Common myeloid progenitor, CD34-positive (primary cell): ENCODE measurements around the gene MAPK8.
A peak's percentile ranks its signal among the peaks of the same experiment; 100 is the strongest.

Experiments
- CTCF ChIA-PET: fragments of 350-600 bp; sonication (Branson Sonifier 250); formaldehyde crosslinking; loops from one replicate; lab custom pipeline; 2021; ENCODE audit warnings: antibody characterized with exemption; lab: Charles Lee
- POLR2A ChIA-PET: fragments of 350-600 bp; sonication (Branson Sonifier 250); formaldehyde crosslinking; loops from one replicate; lab custom pipeline; 2021; ENCODE audit warnings: antibody characterized with exemption; lab: Charles Lee
- DNase-seq, 3 donors: peaks; one replicate each; pipeline versions ENCODE4 v3.0.0 to v3.0.0-alpha.2; 2013
- H3K27ac ChIP-seq, 2 experiments: 1 replicate in 1 of 2; 2 replicates in 1 of 2; pipeline ENCODE4 v1.7.0; 2013; ENCODE audit warnings: inconsistent platforms in 2 of 2, low read length in 2 of 2, mild to moderate bottlenecking in 2 of 2, low read depth in 1 of 2, moderate library complexity in 1 of 2; ENCODE audit not compliant: severe bottlenecking in 2 of 2, insufficient read depth in 1 of 2, poor library complexity in 1 of 2
- H3K27me3 ChIP-seq, 5 experiments: replicated peaks in 2 of 5; 1 replicate in 3 of 5; 2 replicates in 2 of 5; pipeline versions ENCODE4 v1.6.1 to v1.7.0; 2013; ENCODE audit warnings: low read length in 4 of 5, mild to moderate bottlenecking in 2 of 5, moderate library complexity in 2 of 5, inconsistent platforms in 1 of 5; ENCODE audit not compliant: insufficient read depth in 5 of 5, control insufficient read depth in 4 of 5
- H3K36me3 ChIP-seq, 4 experiments: 1 replicate in 2 of 4; 2 replicates in 2 of 4; pipeline versions ENCODE4 v1.6.1 to v1.7.0; 2013; ENCODE audit warnings: low read length in 3 of 4, control low read depth in 1 of 4, mild to moderate bottlenecking in 1 of 4; ENCODE audit not compliant: control insufficient read depth in 4 of 4, insufficient read depth in 4 of 4
- H3K4me1 ChIP-seq, 4 experiments: 1 replicate in 3 of 4; 2 replicates in 1 of 4; pipeline versions ENCODE4 v1.6.1 to v1.7.1; 2013; ENCODE audit warnings: low read length in 3 of 4, mild to moderate bottlenecking in 3 of 4, control low read depth in 1 of 4, inconsistent platforms in 1 of 4, moderate library complexity in 1 of 4; ENCODE audit not compliant: control insufficient read depth in 4 of 4, insufficient read depth in 4 of 4; ENCODE audit errors: control extremely low read depth in 1 of 4
- H3K4me3 ChIP-seq, 7 experiments: 1 replicate in 4 of 7; 2 replicates in 3 of 7; pipeline versions ENCODE4 v1.5.1 to v1.7.0; 2013; ENCODE audit warnings: mild to moderate bottlenecking in 7 of 7, low read length in 6 of 7, moderate library complexity in 6 of 7, inconsistent platforms in 2 of 7, low read depth in 2 of 7, control low read depth in 1 of 7; ENCODE audit not compliant: insufficient read depth in 4 of 7, control insufficient read depth in 1 of 7; ENCODE audit errors: extremely low read depth in 1 of 7
- H3K9me3 ChIP-seq, 5 experiments: 1 replicate in 4 of 5; 2 replicates in 1 of 5; pipeline versions ENCODE4 v1.6.1 to v1.7.1; 2013; ENCODE audit warnings: low read length in 4 of 5, mild to moderate bottlenecking in 2 of 5, inconsistent platforms in 1 of 5, low read depth in 1 of 5, moderate library complexity in 1 of 5; ENCODE audit not compliant: control insufficient read depth in 4 of 5, insufficient read depth in 2 of 5; ENCODE audit errors: control extremely low read depth in 1 of 5
- WGBS: methylation state at CpG from one replicate; pipeline ENCODE4 v1.1.5; 2013; ENCODE audit not compliant: insufficient coverage; 5-methylcytosine and 5-hydroxymethylcytosine counted together

The MAPK8 gene

GRCh38 chr10:48459270-48460150 lies 153.0 kb downstream of the MAPK8 start:
- Histone ChIP-seq H3K4me1 (peaks cover 0 to 97% (median 80%) of the 10 kb centered on the region in 4 experiments), H3K27me3 (no peaks in the 10 kb centered on the region), H3K9me3 (peaks cover 0 to 4% (median 0%) of the 10 kb centered on the region in 5 experiments), H3K4me3 (peak overlapping the region in 4 of 7 experiments; percentile 9 to 29 (median 14)), H3K36me3 (peaks cover 0 to 47% (median 21%) of the 10 kb centered on the region in 4 experiments), H3K27ac (peak overlapping the region in 1 of 2 experiments; percentile 63)
- 54% methylated on average over 21 of the region's 23 CpGs for WGBS
- ChIA-PET CTCF (interaction anchor here (0.8 to 12.0 kb wide), 12 partner anchors 8 to 95 kb away, joined by 3 to 158 read pairs (median 6); no protein-coding TSS in a partner anchor), POLR2A (interaction anchor here (0.7 to 2.0 kb wide), 2 partner anchors 11 to 714 kb away, joined by 3 to 10 read pairs; no protein-coding TSS in a partner anchor)
- peak; percentile 40 to 72 (median 69) for DNase-seq

GRCh38 chr10:48460182-48460581 lies 153.7 kb downstream of the MAPK8 start:
- CTCF ChIA-PET, result interaction anchor here (1.1 to 12.0 kb wide), 8 partner anchors 9 to 96 kb away, joined by 3 to 158 read pairs (median 20); no protein-coding TSS in a partner anchor

GRCh38 chr10:48461623-48462481 lies 155.4 kb downstream of the MAPK8 start:
- H3K4me3 ChIP-seq, result no peak overlapping the region
- POLR2A ChIA-PET, result interaction anchor here (2.0 kb wide), 1 partner anchor 8 kb away, joined by 10 read pairs; no protein-coding TSS in a partner anchor
- no peaks in the 10 kb centered on the region for H3K27me3 ChIP-seq
- no peak for DNase-seq
- H3K36me3 ChIP-seq, result peaks cover 0 to 38% (median 15%) of the 10 kb centered on the region in 4 experiments
- peaks cover 0 to 4% (median 0%) of the 10 kb centered on the region in 5 experiments for H3K9me3 ChIP-seq
- CTCF ChIA-PET, result interaction anchor here (1.2 to 12.0 kb wide), 10 partner anchors 9 to 62 kb away, joined by 3 to 158 read pairs (median 13); no protein-coding TSS in a partner anchor
- peak overlapping the region in 1 of 2 experiments; percentile 12 for H3K27ac ChIP-seq
- H3K4me1 ChIP-seq, result peaks cover 0 to 95% (median 79%) of the 10 kb centered on the region in 4 experiments
- WGBS, result 95% methylated on average over 5 of the region's 12 CpGs

More at GRCh38 chr10:48460182-48460581, 153.7 kb downstream of the MAPK8 start:
- POLR2A ChIA-PET, result interaction anchor here (2.0 kb wide), 1 partner anchor 10 kb away, joined by 10 read pairs; no protein-coding TSS in a partner anchor
- Histone ChIP-seq H3K9me3 (peaks cover 0 to 4% (median 0%) of the 10 kb centered on the region in 5 experiments), H3K4me3 (no peak overlapping the region), H3K27ac (no peak overlapping the region), H3K36me3 (peaks cover 0 to 45% (median 18%) of the 10 kb centered on the region in 4 experiments), H3K4me1 (peaks cover 0 to 98% (median 83%) of the 10 kb centered on the region in 4 experiments), H3K27me3 (no peaks in the 10 kb centered on the region)
- WGBS, result 100% methylated on average over 1 of the region's 2 CpGs
- peak in 1 of 3 donors; percentile 25 for DNase-seq

- ChIA-PET POLR2A (interaction anchor here (1.2 kb wide), 1 partner anchor 30 kb away, joined by 6 read pairs; no protein-coding TSS in a partner anchor), CTCF (interaction anchor here (1.1 to 12.0 kb wide), 16 partner anchors 7 to 194 kb away, joined by 3 to 158 read pairs (median 6); no protein-coding TSS in a partner anchor)
- Histone ChIP-seq H3K27ac (peak overlapping the region in 1 of 2 experiments; percentile 84), H3K4me3 (no peak overlapping the region), H3K27me3 (no peaks in the 10 kb centered on the region), H3K4me1 (peaks cover 0 to 94% (median 78%) of the 10 kb centered on the region in 4 experiments), H3K36me3 (peaks cover 0 to 38% (median 15%) of the 10 kb centered on the region in 4 experiments), H3K9me3 (peaks cover 0 to 4% (median 0%) of the 10 kb centered on the region in 5 experiments)
- DNase-seq, result no peak
- WGBS, result 77% methylated on average over 5 of the region's 5 CpGs
These were observed 156.1 kb downstream of the MAPK8 start for GRCh38 chr10:48462482-48463020.

GRCh38 chr10:48463318-48464003 lies 157.0 kb downstream of the MAPK8 start:
- Histone ChIP-seq H3K4me1 (peaks cover 0 to 95% (median 80%) of the 10 kb centered on the region in 4 experiments), H3K36me3 (peaks cover 0 to 37% (median 14%) of the 10 kb centered on the region in 4 experiments), H3K4me3 (no peak overlapping the region), H3K9me3 (peaks cover 0 to 4% (median 0%) of the 10 kb centered on the region in 5 experiments), H3K27ac (peak overlapping the region; percentile 43 to 84), H3K27me3 (no peaks in the 10 kb centered on the region)
- peak in 2 of 3 donors; percentile 21 to 33 for DNase-seq
- WGBS, result 38% methylated on average over 8 of the region's 8 CpGs
- ChIA-PET CTCF (interaction anchor here (0.7 to 12.0 kb wide), 21 partner anchors 8 to 193 kb away, joined by 3 to 158 read pairs (median 5); no protein-coding TSS in a partner anchor), POLR2A (interaction anchor here (1.2 kb wide), 1 partner anchor 29 kb away, joined by 6 read pairs; no protein-coding TSS in a partner anchor)
